NCI-H82 (cell line): ENCODE data around the gene U2AF1L4.
A peak's percentile ranks its signal among the peaks of the same experiment; 100 is the strongest.
"Not testable (repeated sequence)": the region's sequence is repeated elsewhere in the genome, so short reads cannot be mapped to it uniquely, and the experiment has no call there.

ENCODE experiments used
- DNase-seq: peaks from one replicate; lab custom pipeline; 2025; lab: John Stamatoyannopoulos, UW

The U2AF1L4 gene

GRCh38 chr19:35780717-35781116 is 35.5 kb upstream of the U2AF1L4 start:
- no peak for DNase-seq

- no peak for DNase-seq
These were observed 34.8 kb upstream of the U2AF1L4 start for GRCh38 chr19:35780058-35780457.

- no peak for DNase-seq
These were observed 33.8 kb upstream of the U2AF1L4 start for GRCh38 chr19:35779033-35779432.

- no peak for DNase-seq
These were observed 32.7 kb upstream of the U2AF1L4 start for GRCh38 chr19:35777961-35778360.

- no peak for DNase-seq
These were observed 32.0 kb upstream of the U2AF1L4 start for GRCh38 chr19:35777086-35777841.

GRCh38 chr19:35776102-35776788 is 31.0 kb upstream of the U2AF1L4 start:
- DNase-seq, result peak; percentile 59

- peak; percentile 100 for DNase-seq
These were observed 30.3 kb upstream of the U2AF1L4 start, which contains the start of gene ARHGAP33 for GRCh38 chr19:35775298-35776101. TSS of gene ARHGAP33 (plus strand) at chr19:35775564. CDS start at chr19:35775659, 95 bp downstream.

GRCh38 chr19:35775046-35775297 is 29.8 kb upstream of the U2AF1L4 start:
- DNase-seq, result no peak

- peak; percentile 94 for DNase-seq
These were observed 29.2 kb upstream of the U2AF1L4 start for GRCh38 chr19:35774274-35775045.

- no peak for DNase-seq
These were observed 28.0 kb upstream of the U2AF1L4 start for GRCh38 chr19:35773020-35773806.

GRCh38 chr19:35772362-35772761 is 27.1 kb upstream of the U2AF1L4 start:
- DNase-seq, result not testable (repeated sequence)

- DNase-seq, result no peak
These were observed 22.8 kb upstream of the U2AF1L4 start for GRCh38 chr19:35768082-35768421.

- peak; percentile 58 for DNase-seq
These were observed 22.3 kb upstream of the U2AF1L4 start for GRCh38 chr19:35767288-35768081.

GRCh38 chr19:35766571-35767104 is 21.4 kb upstream of the U2AF1L4 start:
- DNase-seq, result no peak

GRCh38 chr19:35764432-35765315 is 19.5 kb upstream of the U2AF1L4 start:
- DNase-seq, result no peak

- DNase-seq, result no peak
These were observed 15.6 kb upstream of the U2AF1L4 start for GRCh38 chr19:35760711-35761349.

GRCh38 chr19:35759697-35760096 is 14.5 kb upstream of the U2AF1L4 start:
- no peak for DNase-seq

GRCh38 chr19:35757749-35758608 is 12.8 kb upstream of the U2AF1L4 start, which contains the start of gene PROSER3:
TSS of gene PROSER3 (plus strand) at chr19:35758176. CDS start at chr19:35758216, 40 bp downstream.
- DNase-seq, result peak; percentile 100
